ENCODE measurements around the gene SYMPK.

Gene SYMPK

DNA sequence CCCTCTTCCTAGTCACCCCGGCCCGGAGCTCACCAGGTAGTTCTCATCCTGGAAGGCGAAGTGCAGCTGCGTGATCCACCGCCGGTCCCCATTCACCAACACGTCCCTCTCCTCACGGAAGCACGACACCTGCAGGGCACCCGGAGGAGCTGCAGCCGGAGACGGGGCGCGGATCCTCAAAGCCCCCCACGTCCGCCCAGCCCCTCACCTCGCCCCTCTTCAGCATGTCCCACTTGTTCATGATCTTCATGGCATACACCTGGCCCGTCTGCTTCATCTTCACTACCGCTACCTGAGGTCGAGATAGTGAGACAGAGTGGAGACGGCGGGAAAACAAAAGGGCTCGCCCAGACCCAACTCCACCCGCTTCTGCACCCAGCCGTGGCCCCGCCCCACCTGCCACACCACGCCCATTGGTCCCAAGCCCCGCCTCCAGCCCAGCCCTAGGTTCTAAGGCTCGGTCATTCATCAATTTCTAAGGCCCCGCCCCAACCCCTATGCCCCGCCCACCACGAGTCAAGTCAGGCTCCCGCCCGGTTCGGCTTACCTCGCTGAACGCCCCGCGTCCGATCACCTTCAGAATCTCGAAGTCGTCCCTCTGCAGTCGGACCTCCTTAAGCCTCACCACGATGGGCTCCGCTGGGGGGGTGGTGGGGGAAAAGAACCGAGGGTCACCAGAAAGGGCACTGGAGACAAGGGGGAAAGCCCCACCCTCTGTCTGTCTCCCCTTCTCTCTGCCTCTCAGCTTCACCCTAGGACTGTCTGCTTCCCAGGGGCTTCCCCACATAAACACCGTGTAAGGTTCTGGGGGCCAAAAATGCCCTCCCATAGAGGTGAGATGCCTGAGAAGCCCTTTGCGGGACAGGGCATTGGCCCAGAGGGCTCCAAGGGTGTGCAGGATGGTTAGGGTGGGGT, 83.5 kb downstream of the SYMPK start:
- peak; percentile 79 for DNase-seq

DNA sequence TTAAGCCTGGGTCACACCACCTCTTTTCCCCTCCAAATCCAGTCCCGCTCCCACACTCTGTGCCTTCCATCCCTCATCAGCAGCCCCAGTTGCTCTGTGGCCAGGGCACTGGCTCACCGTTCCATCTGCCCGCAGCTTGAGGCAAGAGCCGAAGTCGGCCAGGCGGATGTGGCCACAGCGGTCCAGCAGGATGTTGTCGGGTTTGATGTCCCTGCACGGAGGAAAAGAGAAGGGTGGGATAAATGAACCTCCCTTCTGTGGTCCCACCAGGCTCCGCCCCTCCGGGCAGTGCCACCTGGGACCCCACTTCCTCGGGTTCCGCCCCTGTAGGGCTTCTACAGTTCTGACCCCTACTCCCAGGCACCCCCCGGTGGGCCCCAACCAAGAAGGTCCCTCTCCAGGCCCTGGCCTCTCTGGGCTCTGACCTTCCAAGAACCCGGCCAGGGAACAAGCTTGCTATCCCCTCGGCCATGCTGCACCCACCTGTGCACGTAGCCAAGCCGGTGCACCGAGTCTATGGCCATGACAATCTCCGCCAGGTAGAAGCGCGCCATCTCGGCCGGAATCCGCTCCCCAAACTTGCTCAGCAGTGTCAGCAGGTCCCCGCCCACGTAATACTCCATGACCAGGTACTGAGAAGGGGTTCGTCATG, 84.8 kb downstream of the SYMPK start:
- no peak for DNase-seq

DNA sequence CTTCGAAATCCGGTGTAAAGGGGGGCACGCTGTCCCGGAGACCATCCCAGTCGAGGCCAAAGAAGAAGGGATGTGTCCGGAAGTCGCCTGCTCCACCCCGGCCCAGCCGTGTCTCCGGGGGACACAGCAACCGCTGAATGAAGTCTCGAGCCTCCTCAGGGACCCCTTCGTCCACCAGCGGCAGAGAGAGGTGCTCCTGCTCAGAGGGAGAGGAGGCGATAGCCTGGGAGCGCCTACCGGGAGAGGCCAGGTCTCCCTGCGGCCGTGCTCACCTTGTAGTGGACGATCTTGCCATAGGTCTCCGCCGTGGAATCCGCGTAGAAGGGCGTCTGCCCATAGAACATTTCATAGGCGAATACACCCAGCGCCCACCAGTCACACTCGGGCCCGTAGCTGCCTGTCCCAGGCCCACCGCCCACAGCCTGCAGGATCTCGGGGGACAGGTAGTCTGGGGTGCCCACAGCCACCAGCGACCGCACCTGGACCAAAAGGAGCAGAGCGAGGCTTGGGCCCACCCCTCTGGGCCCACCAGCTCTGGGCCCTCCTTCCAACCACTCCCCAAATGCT, 85.5 kb downstream of the SYMPK start:
- DNase-seq = no peak

DNA sequence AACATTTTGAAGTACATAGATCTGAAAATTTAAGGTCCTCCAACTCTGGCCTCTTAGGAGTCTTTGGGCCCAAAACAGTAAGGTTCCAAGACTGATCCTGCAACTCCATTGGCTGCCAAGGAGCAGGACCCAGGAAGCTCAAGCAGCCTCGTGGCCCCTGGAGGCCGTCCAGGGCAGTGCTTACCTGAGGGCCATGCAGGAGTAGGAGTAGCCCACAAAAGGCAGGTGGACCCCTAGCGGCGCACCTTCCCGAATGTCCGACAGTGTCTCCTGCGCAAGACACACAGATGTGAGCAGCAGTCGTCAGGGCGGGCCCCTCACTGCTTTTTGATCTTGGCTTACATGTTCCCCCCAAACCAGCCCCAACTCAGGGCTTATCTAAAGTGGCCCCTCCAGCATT, 88.2 kb downstream of the SYMPK start:
- DNase-seq = no peak

DNA sequence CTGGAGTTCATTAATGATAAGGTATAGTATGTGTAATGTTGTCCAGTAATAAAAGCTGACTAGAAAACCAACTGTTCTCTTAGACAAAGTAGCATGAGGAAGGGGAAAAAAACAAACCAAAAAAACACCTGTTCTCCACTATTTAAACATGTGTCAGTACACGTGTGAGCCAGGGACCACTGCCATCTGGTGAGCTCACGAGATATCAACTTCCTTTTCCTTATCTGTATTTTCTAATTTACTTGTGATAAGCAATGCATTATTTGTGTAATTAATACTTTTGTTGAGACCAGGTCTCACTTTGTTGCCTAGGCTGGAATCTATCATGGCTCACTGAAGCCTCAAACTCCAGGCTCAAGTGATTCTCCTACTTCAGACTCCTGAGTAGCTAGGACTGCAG, 89.6 kb downstream of the SYMPK start:
- DNase-seq = no peak

DNA sequence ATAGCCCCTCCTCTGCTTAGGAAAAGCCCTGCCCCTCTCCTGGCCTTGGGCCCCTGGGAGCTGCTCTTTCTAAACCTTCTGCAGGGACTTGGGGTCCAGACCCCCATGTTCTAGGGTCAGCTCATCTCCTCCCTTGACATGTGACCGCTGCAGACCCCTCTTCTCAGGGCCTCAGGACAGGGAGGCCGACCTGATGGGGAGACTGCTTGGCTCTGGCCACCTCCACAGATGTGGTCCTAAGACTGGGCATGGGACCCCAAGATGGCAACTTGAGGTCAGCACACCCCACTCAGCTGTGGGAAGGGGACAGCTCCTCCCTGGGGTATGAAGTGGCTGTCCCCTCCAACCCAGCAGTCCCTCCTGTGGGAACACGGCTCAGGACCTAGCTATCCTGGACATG, 90.0 kb downstream of the SYMPK start:
- no peak for DNase-seq

DNA sequence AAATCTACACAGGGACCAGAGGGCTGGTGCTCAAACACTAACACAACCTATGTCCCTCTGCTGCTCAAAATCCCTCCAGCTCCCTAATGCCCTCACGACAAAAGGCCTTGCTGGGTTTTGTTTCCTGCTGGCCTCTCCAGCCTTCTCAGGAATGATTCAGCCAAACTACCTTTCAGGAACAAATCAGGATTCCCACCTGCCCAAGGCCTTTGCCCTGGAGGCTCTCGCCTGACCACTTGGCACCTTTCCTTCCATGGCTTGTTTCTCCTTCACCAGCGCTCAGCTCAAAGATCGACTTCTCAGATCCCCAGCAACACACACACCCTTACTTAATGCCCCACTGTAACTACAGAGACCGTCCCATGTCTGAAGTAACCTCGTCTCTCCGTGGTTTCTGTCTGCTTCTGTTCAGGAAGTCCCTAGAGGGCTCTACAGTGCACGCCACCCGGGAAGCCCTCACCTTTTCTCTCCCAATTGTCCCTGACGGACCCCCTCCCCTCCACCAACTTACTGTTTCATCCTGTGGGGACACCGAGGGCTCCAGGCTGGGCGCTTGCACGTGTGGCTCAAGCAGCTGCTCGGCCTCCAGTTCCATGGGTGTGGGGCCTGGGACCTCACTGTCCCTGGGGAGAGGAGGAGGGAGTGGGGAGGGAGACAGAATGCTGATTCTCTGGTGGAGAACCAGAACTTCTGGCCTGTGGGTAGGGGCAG, 90.7 kb downstream of the SYMPK start:
- DNase-seq = no peak

DNA sequence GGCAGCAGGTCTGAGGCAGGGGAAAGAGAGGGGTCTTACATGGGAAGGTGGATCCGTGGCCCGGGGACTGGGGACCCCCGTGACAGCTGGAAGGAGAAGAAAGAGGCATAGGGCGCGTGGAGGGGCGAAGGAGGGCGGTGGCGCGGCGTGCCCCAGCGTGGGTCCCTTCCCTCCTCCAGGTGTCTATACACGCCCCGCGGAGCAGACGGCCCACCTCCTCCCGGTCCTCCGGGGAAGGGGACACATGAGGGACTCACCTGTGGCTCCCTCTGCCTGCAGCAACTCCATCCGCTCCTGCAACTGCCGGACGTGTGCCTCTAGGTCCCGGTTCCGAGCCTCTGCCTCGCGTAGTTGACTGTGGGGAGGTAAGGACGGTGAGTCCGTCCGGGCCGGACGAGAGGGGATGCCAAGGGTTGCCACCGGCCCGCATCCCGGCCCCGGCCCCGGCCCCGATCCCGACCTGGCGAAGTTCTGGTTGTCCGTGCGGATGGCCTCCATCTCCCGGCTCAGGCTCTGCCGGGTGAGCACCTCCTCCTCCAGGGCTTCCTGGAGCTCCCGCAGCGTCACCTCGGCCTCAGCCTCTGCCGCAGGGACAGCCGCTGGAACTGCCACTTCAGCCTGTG, 91.5 kb downstream of the SYMPK start:
- DNase-seq = no peak

DNA sequence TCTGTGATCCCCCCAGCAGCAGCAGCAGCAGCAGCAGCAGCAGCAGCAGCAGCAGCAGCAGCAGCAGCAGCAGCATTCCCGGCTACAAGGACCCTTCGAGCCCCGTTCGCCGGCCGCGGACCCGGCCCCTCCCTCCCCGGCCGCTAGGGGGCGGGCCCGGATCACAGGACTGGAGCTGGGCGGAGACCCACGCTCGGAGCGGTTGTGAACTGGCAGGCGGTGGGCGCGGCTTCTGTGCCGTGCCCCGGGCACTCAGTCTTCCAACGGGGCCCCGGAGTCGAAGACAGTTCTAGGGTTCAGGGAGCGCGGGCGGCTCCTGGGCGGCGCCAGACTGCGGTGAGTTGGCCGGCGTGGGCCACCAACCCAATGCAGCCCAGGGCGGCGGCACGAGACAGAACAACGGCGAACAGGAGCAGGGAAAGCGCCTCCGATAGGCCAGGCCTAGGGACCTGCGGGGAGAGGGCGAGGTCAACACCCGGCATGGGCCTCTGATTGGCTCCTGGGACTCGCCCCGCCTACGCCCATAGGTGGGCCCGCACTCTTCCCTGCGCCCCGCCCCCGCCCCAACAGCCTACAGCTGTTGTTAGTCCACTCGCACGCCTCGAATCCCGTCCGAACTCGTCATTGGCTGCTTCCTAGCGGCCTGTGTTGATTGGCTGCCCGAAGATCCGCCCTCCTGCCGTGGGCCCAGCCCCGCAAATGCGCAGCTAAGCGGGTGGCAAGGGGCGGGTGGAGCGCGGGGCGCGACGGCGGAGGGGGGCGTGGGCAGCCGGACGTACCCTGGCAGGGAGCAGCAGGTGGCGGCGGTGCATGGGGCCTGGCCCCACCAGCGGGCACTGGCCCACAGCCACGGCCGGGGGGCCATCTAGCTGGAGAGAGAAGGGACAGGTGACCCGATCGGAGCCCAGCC, 92.5 kb downstream of the SYMPK start:
- peak; percentile 96 for DNase-seq

DNA sequence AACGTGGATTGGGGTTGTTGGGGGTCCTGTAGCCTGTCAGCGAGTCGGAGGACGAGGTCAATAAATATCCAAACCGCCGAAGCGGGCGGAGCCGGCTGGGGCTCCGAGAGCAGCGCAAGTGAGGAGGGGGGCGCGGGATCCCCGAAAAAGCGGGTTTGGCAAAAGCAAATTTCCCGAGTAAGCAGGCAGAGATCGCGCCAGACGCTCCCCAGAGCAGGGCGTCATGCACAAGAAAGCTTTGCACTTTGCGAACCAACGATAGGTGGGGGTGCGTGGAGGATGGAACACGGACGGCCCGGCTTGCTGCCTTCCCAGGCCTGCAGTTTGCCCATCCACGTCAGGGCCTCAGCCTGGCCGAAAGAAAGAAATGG, 93.1 kb downstream of the SYMPK start:
- DNase-seq = no peak

DNA sequence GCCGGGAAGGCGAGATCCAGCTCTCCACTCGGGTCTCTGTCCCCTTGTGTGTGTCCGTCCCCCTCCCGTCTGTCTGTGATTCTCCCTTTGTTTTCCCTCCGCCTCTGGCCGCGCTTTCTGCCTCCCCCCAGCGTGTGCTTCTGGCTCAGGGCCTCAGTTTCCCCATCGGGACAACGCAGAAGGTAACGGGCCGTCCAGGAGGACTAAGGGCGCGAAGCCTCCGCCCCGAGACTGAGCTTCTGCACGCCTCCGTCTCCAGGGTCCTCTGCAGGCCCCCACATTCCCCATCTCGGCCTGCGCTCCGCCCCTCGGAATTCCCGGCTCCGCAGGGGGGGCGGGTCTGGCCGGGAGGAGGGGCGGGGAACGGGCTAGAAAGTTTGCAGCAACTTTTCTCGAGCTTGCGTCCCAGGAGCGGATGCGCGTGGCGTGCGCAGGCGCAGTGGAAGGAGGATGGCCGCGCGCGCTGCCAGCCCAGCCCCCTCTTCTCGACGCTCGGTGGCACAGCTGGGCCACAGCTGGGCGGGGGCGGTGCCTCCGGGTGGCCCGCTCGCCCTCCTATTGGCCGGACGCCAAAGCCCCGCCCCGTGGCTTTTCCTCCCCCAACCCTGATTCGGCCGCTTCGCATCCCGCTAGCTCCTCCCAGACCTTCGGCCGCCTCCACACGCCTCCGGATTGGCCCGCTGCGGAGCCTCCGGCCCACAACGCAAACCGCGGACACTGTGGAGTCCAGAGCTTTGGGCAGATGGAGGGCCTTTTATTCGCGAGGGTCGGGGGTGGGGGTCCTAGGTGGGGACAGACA, 93.8 kb downstream of the SYMPK start, which contains the start of gene SIX5:
Gene SIX5 (minus strand): TSS at position 269 of the 799 bp plus-strand sequence. CDS start 408 bp downstream, outside the sequence.
- peak; percentile 90 for DNase-seq

DNA sequence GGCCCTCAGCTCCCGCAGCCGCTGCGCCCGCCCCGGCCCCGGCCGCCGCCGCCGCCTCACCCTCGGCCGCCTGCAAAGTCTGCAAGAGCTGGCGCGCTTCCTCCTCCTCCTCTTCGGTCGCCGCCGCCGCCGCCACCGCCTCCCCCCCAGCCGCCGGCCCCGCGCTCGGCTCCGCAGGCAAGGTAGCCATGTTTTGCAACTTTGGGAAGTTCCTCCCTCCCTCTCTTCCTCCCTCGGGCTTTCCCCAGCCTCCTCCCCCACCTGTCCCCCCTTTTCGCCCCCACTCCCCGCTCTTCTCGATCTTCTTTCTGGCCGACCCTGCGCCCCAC, 94.3 kb downstream of the SYMPK start:
- no peak for DNase-seq

DNA sequence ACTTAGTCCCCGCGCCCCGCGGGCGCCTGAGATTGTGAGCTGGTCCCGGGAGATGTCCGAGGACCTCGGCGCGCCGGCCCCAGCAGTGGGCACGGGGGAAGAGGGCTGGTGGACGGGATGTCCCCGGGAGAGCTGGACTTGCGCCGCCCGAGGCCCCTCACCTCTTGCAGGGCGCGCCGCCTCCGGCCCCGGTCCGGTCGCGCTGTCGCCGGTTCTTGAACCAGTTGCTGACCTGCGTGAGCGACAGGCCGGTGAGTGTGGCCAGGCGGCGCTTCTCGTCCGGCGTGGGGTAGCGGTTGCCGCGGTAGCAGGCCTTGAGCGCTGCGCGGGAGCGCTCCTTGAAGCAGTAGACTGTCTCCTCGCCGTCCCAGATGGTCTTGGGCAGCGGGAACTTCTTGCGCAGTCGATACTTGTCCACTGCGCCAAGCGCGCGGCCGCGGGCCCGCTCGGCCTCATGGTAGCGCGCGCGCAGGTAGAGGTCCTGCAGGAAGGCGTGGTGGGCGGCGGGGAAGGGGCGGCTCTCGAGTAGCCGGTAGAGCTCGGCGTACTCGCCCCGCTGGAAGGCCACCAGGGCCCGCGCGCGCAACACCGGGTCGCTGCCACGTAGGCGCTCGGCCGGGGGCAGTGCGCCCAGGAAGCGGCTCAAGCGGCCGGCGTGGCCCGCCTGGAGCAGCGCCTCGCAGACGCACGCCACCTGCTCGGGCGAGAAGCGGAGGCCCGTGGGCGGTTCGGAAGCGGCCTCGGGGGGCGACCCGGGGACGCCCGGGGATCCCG, 94.9 kb downstream of the SYMPK start:
- DNase-seq = no peak

DNA sequence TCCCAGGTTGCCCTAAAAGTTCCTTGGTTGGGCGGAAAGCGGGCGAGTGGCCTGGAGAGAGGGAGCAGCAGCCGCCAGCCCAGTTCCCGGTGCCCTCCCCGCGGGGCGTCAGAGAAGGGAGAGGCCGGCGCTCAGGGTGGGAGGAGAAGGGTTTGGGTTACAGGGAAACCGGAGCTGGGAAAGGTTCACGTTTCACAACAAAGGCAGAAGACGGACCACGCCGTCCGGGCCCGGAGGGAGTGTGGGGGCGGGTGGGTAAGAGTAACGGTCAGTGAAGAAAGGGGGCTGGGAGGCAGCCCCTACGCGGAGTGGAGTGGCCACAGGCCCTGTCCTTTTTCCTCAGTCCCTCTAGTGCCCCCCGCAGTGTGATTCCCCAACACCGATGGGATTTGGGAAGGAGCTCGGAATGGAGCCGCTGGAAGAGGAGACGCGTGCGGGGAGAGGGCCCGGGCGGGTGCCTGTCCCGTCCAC, 95.5 kb downstream of the SYMPK start:
- DNase-seq = no peak

DNA sequence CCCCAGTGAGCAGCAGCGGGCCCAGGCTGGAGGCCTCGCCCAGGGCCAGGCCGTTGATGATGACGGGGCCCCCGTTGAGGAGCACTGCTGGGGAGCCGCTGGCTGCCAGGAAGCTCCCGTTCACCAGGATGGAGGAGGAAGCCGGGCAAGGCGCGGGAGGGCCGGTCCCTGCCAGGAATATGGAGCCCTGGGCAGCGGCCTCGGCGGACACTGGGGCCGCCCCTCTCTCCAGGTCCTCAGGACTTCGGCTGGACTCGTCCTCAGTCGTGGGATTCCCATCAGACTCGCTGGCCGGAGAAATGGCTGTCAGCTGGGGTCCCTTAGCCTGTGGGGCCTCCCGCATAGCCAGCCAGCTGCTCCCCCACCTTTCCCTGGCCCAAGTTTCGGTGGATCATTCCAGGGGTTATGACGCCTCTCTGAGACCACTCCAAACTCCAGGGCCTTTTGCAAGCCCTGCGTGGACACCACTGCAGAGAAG, 96.0 kb downstream of the SYMPK start:
- no peak for DNase-seq

DNA sequence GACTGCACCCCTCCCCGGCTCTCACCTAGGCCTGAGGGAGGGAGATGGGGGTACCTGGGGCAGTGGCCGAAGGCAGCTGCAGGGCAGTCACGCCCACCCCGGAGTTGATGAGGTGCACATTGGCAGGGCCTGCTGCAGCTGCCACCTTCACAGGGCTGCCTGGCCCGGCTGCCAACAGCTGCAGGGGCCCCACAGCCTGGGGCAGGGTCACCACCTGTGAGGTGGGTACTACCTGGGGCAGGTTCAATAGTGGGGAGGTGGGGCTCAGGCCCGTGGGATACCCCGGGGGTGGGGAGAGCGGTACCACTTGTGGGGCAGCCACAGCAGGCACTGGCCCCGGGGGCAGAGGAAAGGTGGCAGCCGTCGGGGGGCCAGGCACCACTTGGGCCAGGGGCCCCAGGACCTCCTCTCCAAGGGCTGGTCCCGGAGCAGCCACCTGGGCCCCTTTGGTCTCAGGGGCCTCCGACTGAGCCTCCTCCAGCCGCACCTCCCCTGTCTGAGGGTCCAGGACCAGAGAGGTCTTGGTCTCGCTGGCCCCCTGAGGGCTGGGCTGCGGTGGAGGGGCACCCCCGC, 96.6 kb downstream of the SYMPK start:
- no peak for DNase-seq

DNA sequence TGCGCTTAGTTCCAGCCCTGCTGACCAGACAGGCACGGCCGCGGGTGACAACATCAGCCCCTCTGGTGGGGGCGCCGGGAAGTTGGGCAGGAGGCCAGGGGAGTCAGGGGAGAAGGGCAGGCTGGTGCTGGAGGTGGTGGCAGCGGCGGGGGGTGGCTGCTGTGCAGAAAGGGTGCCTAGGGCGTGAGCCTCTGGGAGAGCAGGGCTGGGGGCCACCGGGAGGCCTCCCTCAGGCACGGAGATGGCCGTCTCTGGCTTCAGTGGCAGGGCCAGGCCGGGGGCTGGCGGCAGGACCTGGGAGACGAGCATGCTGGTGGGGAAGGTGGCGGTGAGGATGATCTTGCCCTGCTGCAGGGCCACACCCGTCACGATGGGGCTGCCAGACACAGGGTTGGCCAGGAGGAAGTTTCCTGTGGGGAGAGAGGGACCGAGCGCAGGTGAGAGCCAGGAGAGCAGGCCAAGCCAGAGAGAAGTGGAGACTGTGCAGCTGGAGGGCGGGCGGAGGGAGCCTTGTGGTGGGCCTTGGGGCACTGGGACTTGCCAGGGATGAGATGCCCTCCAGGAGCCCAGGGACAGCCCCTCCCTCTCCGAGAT, 97.1 kb downstream of the SYMPK start:
- DNase-seq = no peak

Measured in NCI-H1048 (cell line).